GM12873 (cell line): ENCODE measurements around the gene IQSEC3.

Experiments used
- CTCF ChIP-seq: IDR thresholded peaks from 2 replicates; pipeline ENCODE4 v1.5.1; 2012; ENCODE audit warnings: low read depth, mild to moderate bottlenecking, moderate library complexity, low read length, control low read depth; ENCODE audit not compliant: insufficient read depth; ENCODE audit errors: missing control alignments

Gene IQSEC3

DNA sequence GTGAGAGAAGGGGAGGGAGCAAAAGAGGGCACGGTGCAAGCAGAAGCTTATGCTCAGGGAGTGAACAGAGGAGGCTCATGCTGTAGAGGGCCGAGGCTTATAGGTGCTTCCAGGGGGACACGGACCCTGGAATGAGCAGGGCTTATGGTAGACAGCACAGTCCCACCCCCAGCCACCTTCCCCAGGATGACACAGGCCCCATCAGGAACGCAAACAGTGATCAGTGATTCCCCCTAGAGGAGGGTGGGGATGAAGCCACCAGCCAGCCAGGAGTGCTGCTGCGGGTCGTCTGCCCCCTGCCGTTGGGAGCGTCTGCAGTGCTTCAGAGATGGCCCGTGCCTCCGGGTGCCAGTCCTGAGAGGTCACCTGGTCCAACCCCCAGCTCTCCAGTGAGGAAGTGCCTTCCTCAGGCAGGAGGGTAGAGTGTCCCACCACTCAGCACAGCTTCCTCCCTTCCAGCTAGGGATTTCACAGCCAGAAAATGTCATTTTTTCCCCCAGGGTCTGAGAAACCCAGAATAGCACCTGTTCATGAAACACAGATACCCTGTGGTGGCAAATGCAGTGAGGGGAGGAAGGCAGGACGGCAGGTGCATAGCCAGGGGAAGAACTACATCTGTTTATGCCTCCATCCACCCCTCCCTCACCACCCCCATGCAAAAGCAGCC lies 86.6 kb downstream of the IQSEC3 start:
- peak; percentile 90 for TF ChIP-seq CTCF

GRCh38 chr12:154058-154457 lies 87.5 kb downstream of the IQSEC3 start:
- no peak for TF ChIP-seq CTCF

DNA sequence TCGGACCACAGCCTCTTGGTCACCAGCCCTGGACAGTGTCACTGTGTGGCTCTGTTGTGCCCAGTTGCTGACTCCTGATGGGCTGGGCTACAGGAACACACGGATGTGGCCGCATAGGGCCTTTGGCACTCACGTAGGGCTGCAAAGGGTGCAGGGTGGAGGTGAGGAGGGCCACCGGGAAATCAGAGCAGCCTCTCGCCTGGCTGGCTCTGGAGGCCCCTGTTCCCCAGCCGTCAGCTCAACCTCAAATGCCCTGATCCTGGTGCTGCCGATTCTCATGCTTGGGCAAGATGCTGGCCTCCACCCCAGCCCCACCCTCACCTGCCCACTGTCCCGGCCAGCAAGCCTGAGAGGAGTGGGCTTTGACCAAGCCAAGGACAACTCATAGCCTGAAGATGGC lies 88.4 kb downstream of the IQSEC3 start:
- TF ChIP-seq CTCF: no peak

DNA sequence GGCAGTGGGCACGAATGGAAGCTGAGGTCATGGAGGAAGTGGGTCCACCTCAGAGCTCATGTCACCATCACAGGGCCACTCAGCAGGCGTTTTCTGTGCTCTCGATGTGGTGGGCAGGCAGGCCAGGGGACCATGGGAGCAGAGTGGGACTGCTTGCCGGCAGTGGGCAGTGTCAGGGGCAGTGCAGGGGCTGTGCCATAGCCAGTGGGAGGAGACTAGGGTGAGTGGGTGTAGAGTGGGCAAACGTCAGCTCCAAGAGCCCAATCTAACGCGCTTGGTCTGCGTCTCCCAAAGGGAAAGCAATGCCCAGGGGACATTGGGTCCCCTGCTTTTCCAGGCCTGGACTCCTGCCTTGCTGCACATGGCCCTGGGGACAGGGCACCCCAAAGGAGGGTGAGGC lies 89.1 kb downstream of the IQSEC3 start:
- TF ChIP-seq CTCF: no peak

DNA sequence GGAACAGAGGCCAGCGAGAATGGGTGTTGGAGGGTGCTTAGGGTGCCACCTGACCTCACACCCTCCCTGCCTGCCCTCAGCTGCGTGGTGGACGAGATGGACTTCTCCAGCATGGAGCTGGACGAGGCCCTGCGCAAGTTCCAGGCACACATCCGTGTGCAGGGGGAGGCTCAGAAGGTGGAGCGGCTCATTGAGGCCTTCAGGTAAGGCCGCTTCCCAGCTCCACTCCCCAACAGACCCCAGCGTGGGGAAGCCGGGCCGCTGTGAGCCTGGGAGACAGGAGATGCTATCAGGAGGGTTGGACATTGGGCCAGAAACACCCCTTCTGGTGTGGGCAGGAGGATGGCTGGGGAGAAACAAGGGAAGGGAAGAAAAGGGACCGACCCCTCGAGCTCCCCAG lies 90.4 kb downstream of the IQSEC3 start:
- TF ChIP-seq CTCF: no peak

GRCh38 chr12:157644-158043 lies 91.1 kb downstream of the IQSEC3 start:
- TF ChIP-seq CTCF: no peak

DNA sequence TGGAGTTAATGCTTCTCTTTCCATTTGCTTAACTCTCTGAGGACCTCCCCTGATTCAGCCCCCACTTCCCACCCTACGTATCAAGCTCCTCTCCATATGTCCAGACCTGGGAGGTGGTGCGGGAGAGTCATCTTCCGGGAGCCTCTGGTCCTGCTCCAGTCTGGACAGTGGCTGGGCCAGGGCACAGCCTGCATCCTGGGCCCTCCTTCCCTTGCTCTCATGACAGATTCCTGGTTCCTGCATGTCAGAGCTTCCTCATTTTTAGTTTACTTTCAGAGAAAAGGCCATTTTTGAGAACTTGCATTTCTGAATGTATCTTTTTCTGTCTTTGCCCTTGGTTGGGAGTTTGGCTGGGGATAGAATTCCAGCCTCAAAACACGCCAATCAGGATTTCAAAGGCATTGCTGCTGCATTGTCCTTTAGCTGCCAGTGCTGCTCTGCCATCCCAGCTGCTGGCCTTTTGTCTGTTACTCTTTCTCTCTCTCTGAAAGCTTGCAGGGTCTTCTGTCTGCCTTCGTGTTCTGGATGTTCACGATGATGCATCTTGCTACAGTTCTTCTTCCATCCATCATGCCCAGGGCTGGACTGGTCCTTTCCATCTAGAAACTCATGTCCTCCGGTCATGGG lies 92.7 kb downstream of the IQSEC3 start:
- no peak for TF ChIP-seq CTCF
